CD4-positive, alpha-beta T cell (primary cell): Measurements from ENCODE around the gene SCLY. TPM values are rescaled to one million over a fixed set of nuclear protein-coding genes. Genes with fewer than 3 reads are reported as not detected.

ENCODE experiments used
- ATAC-seq: fragments of 200-7000 bp; cut with Tn5 transposase; one replicate; pipeline ENCODE4 v1.10.0; 2022; ENCODE audit warnings: mild to moderate bottlenecking; ENCODE audit not compliant: poor library complexity
- CTCF ChIA-PET: fragments of 350-600 bp; sonication (Branson Sonifier 250); formaldehyde crosslinking; loops from one replicate; lab custom pipeline; 2021; ENCODE audit warnings: antibody characterized with exemption, inconsistent platforms; lab: Charles Lee
- POLR2A ChIA-PET: fragments of 350-600 bp; sonication (Branson Sonifier 250); formaldehyde crosslinking; loops from one replicate; lab custom pipeline; 2021; ENCODE audit warnings: antibody characterized with exemption, inconsistent platforms; lab: Charles Lee
- DNase-seq, 14 experiments: peaks; one replicate each; pipeline ENCODE4 v3.0.0-alpha.2; 2013 to 2020; ENCODE audit warnings: mixed read lengths in 2 of 14
- H3K27ac ChIP-seq, 2 donors: one replicate each; pipeline versions ENCODE4 v1.5.1 to v1.7.0; 2013; ENCODE audit warnings: low read length in 2 of 2, low read depth in 1 of 2, mild to moderate bottlenecking in 1 of 2
- H3K27me3 ChIP-seq, 2 experiments: 1 replicate in 1 of 2; 2 replicates in 1 of 2; pipeline versions ENCODE4 v1.6.1 to v1.7.0; 2013; ENCODE audit warnings: low read length in 2 of 2, control low read depth in 1 of 2, mild to moderate bottlenecking in 1 of 2, moderate library complexity in 1 of 2; ENCODE audit not compliant: insufficient read depth in 2 of 2, control insufficient read depth in 1 of 2
- H3K36me3 ChIP-seq: one replicate; pipeline ENCODE4 v1.6.1; 2013; ENCODE audit warnings: low read length, control low read depth; ENCODE audit not compliant: insufficient read depth
- H3K4me1 ChIP-seq: one replicate; pipeline ENCODE4 v1.6.1; 2013; ENCODE audit warnings: low read length, control low read depth; ENCODE audit not compliant: insufficient read depth
- H3K4me3 ChIP-seq: one replicate; pipeline ENCODE4 v1.5.1; 2013; ENCODE audit warnings: mild to moderate bottlenecking, low read length, moderate library complexity
- H3K9me3 ChIP-seq, 2 experiments: 1 replicate in 1 of 2; 2 replicates in 1 of 2; pipeline versions ENCODE4 v1.6.1 to v1.7.0; 2013; ENCODE audit warnings: low read length in 2 of 2, mild to moderate bottlenecking in 2 of 2, control low read depth in 1 of 2, moderate library complexity in 1 of 2; ENCODE audit not compliant: control insufficient read depth in 1 of 2, insufficient read depth in 1 of 2
- H3K27ac Mint-ChIP-seq: one replicate; pipeline ENCODE4 v1.8.0; 2020; ENCODE audit warnings: mixed read lengths
- H3K27me3 Mint-ChIP-seq: one replicate; pipeline ENCODE4 v1.8.0; 2021; ENCODE audit warnings: mixed read lengths
- H3K36me3 Mint-ChIP-seq: one replicate; pipeline ENCODE4 v1.8.0; 2021; ENCODE audit warnings: low read depth, mixed read lengths
- H3K4me1 Mint-ChIP-seq: one replicate; pipeline ENCODE4 v1.8.0; 2021; ENCODE audit warnings: low read depth, mixed read lengths
- H3K4me3 Mint-ChIP-seq: one replicate; pipeline ENCODE4 v1.8.0; 2020; ENCODE audit warnings: mild to moderate bottlenecking, mixed read lengths
- H3K9me3 Mint-ChIP-seq: one replicate; pipeline ENCODE4 v1.8.0; 2020; ENCODE audit warnings: mixed read lengths
- CTCF ChIP-seq: fragments of 200-600 bp; IDR thresholded peaks from one replicate; pipeline ENCODE4 v1.8.0; 2022; ENCODE audit warnings: antibody characterized with exemption, mild to moderate bottlenecking
- intact Hi-C, 2 experiments: fragments of 100-400 bp; cut with DNase I in 1 of 2; cut with micrococcal nuclease in 1 of 2; formaldehyde crosslinking; loops; one replicate each; pipeline versions ENCODE4 v1.15.1 to v1.9.0; 2023 to 2025; cut with DNase I, micrococcal nuclease
- total RNA-seq, 174 experiments: library from RNA in 2 of 174; stranded (reverse) in 2 of 174; gene quantifications; one replicate each; pipeline ENCODE4 v1.2.3 and lab custom pipeline; 2021 to 2026

SCLY gene
- total RNA-seq, 2 experiments from 2014 or later, result 8.9 to 9.6 TPM

GRCh38 chr2:238060096-238060541 lies 682 bp upstream of the SCLY start:
- no peak for TF ChIP-seq CTCF
- Histone ChIP-seq H3K27me3 (no peaks in the 10 kb centered on the region), H3K36me3 (peaks cover 5% of the 10 kb centered on the region), H3K4me3 (peak overlapping the region; percentile 83), H3K9me3 (peaks cover 0 to 3% of the 10 kb centered on the region in 2 experiments), H3K4me1 (peaks cover 21% of the 10 kb centered on the region), H3K27ac (peak overlapping the region; percentile 77 to 81)
- Mint-ChIP-seq H3K4me1 (peaks cover 35% of the 10 kb centered on the region), H3K36me3 (peaks cover 10% of the 10 kb centered on the region), H3K4me3 (peak overlapping the region; percentile 85), H3K27me3 (peaks cover 21% of the 10 kb centered on the region), H3K27ac (peak overlapping the region; percentile 67), H3K9me3 (no peaks in the 10 kb centered on the region)
- intact Hi-C loops, result loop anchor here in 1 of 2 experiments (1.0 to 10.0 kb wide), 5 partner anchors 93 to 365 kb away; partner anchors contain the start of genes ILKAP, PER2 and UBE2F
- no peak for ATAC-seq
- CTCF ChIA-PET, result interaction anchor here (0.5 kb wide), 1 partner anchor 109 kb away, joined by 3 read pairs; no protein-coding TSS in a partner anchor
- DNase-seq, result no peak
- POLR2A ChIA-PET, result interaction anchor here (0.7 to 1.8 kb wide), 6 partner anchors 13 to 367 kb away, joined by 3 to 10 read pairs (median 4); partner anchors contain the start of gene PER2

- H3K4me3 Mint-ChIP-seq, result peak overlapping the region; percentile 85
- Histone ChIP-seq H3K4me1 (peaks cover 21% of the 10 kb centered on the region), H3K4me3 (peak overlapping the region; percentile 93), H3K27ac (peak overlapping the region; percentile 9 to 81), H3K36me3 (peaks cover 12% of the 10 kb centered on the region), H3K9me3 (peaks cover 0 to 5% of the 10 kb centered on the region in 2 experiments), H3K27me3 (no peaks in the 10 kb centered on the region)
- H3K27me3 Mint-ChIP-seq, result peaks cover 9% of the 10 kb centered on the region
- H3K9me3 Mint-ChIP-seq, result no peaks in the 10 kb centered on the region
- peak overlapping the region; percentile 19 for H3K27ac Mint-ChIP-seq
- peak; percentile 6 for ATAC-seq
- H3K36me3 Mint-ChIP-seq, result peaks cover 21% of the 10 kb centered on the region
- peaks cover 35% of the 10 kb centered on the region for H3K4me1 Mint-ChIP-seq
- intact Hi-C loops, result loop anchor here in 1 of 2 experiments (2.0 to 10.0 kb wide), 4 partner anchors 141 to 367 kb away; partner anchors contain the start of genes ILKAP and PER2
- TF ChIP-seq CTCF, result no peak
- POLR2A ChIA-PET, result interaction anchor here (0.6 to 1.8 kb wide), 8 partner anchors 13 to 369 kb away, joined by 3 to 10 read pairs (median 4); partner anchors contain the start of genes ILKAP and PER2
- DNase-seq, result peak in 6 of 14 experiments; percentile 7 to 43 (median 18)
- CTCF ChIA-PET, result no interaction called here
Observed at GRCh38 chr2:238061315-238062202, 758 bp downstream of the SCLY start.

GRCh38 chr2:238063414-238064189 lies 2.8 kb downstream of the SCLY start:
- Histone ChIP-seq H3K4me1 (peaks cover 27% of the 10 kb centered on the region), H3K4me3 (no peak overlapping the region), H3K36me3 (peaks cover 12% of the 10 kb centered on the region), H3K27me3 (no peaks in the 10 kb centered on the region), H3K9me3 (peaks cover 0 to 5% of the 10 kb centered on the region in 2 experiments), H3K27ac (no peak overlapping the region)
- no peak overlapping the region for H3K4me3 Mint-ChIP-seq
- no peak for DNase-seq
- no peak for TF ChIP-seq CTCF
- no peaks in the 10 kb centered on the region for H3K9me3 Mint-ChIP-seq
- H3K4me1 Mint-ChIP-seq, result peaks cover 43% of the 10 kb centered on the region
- no peak overlapping the region for H3K27ac Mint-ChIP-seq
- no peaks in the 10 kb centered on the region for H3K27me3 Mint-ChIP-seq
- CTCF ChIA-PET, result no interaction called here
- intact Hi-C loops, result loop anchor here in 1 of 2 experiments (5.0 to 10.0 kb wide), 3 partner anchors 139 to 369 kb away; partner anchors contain the start of genes ILKAP and PER2
- no peak for ATAC-seq
- POLR2A ChIA-PET, result no interaction called here
- peaks cover 41% of the 10 kb centered on the region for H3K36me3 Mint-ChIP-seq
